Suppressor macrophage (primary cell): ENCODE results near the gene HK3.

Experiments used
- DNase-seq, 4 experiments: peaks; one replicate each; pipeline ENCODE4 v3.0.0-alpha.2; 2020 to 2022

HK3 gene

GRCh38 chr5:176868126-176868525 is 31.0 kb downstream of the HK3 start:
- no peak for DNase-seq

- no peak for DNase-seq
These were observed 32.3 kb downstream of the HK3 start for GRCh38 chr5:176866707-176867310.

GRCh38 chr5:176865964-176866363 is 33.2 kb downstream of the HK3 start:
- DNase-seq: peak in 1 of 4 experiments; percentile 25

GRCh38 chr5:176864755-176865154 is 34.4 kb downstream of the HK3 start:
- no peak for DNase-seq

- DNase-seq: peak in 1 of 4 experiments; percentile 28
These were observed 35.4 kb downstream of the HK3 start for GRCh38 chr5:176863765-176864098.

- peak in 1 of 4 experiments; percentile 42 for DNase-seq
These were observed 35.9 kb downstream of the HK3 start for GRCh38 chr5:176863041-176863764.

DNA sequence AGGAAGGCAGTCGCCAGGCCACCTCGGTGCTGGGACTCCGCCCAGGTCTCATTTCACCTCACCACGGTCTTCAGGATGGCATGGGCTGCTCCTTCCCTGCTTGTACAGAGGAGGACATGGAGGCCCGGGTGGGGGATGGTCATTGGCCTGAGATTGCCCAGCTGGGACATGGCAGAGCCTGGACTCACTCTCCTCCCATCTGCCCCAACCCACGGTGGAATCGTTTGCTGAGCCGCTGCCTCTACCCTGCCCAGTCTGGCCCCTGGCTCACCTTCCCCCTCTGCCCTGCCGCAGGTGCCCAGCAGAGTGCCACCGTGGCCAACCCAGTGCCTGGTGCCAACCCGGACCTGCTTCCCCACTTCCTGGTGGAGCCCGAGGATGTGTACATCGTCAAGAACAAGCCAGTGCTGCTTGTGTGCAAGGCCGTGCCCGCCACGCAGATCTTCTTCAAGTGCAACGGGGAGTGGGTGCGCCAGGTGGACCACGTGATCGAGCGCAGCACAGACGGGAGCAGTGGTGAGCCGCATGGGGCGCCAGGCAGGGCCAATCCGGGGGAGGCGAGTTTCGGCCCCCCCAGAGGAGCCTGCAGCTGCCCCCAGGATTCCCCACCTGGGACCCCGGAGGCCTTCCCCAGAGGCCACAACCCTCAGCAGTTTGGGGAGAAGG is 36.7 kb downstream of the HK3 start:
- peak in 1 of 4 experiments; percentile 25 for DNase-seq

DNA sequence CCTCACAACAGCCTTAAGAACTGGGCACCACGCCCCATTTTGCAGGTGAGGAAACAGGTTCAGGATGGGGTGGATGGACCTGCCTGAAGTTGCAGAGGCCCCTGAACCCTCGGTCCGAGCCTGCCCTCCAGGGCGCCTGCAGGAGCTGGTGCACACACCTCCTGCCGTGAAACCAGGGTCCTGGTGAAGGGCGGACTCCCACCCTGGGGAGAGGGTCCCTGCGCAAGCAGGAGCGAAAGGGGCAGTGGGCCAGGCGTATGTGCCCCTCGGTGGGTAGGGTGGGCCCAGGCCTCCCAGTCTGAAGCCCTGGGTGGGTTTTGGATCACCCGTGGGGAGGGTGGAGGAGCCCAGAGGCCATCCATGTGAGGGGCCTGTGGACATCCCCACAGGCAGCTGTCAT is 37.9 kb downstream of the HK3 start:
- no peak for DNase-seq

GRCh38 chr5:176860381-176860780 is 38.8 kb downstream of the HK3 start:
- DNase-seq: no peak

DNA sequence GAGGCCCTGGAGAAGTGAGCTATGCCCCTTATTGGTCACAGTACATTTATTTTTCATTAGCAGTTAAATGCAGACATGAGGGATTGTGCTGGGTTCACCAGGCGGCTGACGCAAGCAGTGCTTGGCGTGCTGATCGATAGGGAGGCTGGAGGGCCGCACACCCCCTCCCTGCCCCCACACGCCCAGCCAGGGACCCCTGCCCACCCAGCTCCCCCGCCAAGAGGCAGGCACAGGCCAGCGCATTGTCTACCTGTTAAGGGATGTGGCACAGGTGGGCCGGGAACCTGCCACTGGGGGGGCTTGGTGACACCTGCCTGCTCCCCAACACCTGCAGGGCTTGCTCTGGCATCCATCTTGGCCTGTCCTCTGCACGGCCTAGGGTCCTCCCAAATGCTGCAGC is 39.2 kb downstream of the HK3 start:
- DNase-seq: no peak

GRCh38 chr5:176857894-176858273 is 41.3 kb downstream of the HK3 start:
- no peak for DNase-seq

GRCh38 chr5:176857216-176857893 is 41.8 kb downstream of the HK3 start:
- DNase-seq: no peak

- DNase-seq: no peak
These were observed 42.4 kb downstream of the HK3 start for GRCh38 chr5:176856746-176857145.

DNA sequence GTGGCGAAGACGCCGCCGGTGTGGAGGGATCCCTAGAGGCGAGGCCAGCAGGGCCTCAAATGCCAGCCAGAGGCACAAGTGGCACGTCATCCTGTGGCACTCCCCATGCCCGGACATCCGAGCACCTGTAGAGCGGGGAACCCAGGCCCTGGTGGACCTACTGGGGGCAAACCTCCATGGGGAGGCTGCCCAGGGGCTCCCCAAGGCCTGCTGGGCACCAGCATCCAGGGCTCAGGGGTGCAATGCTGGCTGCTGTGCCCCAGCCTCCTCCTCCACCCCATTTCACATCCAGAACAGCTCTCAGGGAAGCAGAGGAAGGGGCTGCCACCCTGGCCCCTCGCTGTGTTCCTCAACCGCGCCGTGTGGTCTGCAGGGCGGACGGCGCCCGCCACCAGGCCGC is 43.5 kb downstream of the HK3 start:
- no peak for DNase-seq

DNA sequence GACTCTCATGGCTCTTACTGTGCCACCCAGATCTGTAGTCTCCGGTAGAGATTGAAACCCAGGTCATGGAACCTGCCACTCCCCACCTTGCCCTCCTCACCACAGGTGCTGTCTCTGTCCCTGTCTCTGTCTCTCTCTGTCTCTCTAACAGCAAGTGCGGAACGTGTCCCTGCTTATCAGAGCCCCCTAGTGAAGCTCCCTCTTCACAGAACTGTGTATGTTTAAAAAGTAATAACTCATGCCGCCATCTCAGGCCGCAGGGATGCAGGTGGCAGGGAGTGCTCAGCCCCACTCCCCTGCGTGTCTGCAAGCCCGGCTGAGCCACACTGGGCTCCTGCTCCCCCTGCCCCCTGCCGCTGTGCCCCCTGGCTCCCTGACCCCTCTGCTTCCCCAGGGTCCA is 45.0 kb downstream of the HK3 start:
- no peak for DNase-seq

GRCh38 chr5:176853151-176853778 is 45.9 kb downstream of the HK3 start:
- DNase-seq: no peak

DNA sequence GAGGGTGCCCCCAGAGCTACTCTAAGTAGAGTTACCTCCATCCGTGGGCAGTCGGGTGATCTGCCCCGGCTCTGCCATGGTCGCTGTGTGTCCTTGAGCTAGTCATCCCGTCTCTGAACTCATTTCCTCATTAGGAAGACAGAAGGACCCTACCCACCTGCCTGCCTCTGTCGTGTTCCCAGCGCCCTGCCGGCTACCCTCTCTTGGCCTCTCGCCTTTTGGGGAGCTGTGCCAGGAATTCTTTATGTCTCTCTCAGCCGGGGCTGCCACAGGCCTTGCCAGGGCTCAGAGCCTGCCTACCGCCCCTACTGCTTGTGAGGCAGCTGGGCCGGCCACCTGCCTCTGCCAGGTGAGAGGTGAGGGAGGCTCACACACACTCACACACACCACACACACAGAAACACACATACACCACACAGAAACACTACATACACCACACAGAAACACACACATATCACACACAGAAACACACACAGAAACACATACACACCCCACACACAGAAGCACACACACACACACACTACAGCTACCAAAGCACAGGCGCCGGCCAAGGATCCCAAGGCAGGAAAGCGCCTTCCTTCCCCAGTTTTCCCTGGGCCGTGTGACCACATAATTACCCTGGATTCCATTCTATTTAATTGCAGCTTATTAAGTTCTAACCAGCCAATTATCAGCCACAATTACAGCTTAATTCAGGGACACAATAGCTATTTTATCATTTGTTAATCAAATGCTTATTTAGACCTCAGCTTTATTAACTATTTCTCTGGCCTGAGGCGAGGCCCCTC is 47.1 kb downstream of the HK3 start:
- DNase-seq: no peak

DNA sequence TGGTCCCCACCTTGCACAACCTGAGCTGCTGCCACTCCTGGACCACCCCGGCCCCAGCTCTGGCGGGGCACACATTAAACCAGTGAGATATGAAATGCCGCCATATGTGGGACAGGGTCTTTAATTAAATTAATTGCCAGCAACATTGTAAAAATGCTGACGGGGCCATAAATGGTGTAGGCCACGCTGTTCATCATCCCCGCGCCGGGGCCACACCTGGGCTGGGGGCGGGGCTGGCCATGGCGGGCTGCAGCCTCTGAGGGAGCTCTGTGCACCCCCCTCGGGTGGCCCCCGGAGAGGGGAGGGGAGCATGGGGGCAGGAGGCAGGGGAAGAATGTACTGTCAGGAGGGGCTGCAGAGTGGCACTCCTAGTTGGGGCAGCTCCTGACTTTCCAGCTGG is 47.8 kb downstream of the HK3 start:
- no peak for DNase-seq

- DNase-seq: no peak
These were observed 48.5 kb downstream of the HK3 start for GRCh38 chr5:176850371-176851245.

GRCh38 chr5:176849611-176850227 is 49.4 kb downstream of the HK3 start:
- no peak for DNase-seq

DNA sequence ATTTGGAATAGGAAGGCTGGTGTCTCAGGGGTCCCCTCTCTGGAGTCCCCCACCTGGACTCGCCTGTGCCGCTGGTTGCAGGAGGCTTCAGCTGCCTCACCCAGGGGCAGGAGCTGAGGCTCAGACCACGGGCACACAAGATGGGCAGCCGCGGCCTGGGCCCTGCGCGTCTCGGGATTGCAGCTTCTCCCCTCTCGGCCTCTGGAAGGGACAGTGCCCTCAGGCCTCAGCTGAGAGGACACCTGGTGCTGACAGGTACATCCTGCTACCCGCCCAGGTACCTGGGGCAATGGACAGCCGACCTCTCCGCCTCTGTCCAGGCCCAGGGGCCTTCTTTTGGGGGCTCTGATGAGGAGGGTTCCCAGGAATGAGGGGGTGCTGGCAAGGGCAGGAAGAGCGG is 50.5 kb downstream of the HK3 start:
- DNase-seq: no peak
